SH-SY5Y (cell line): Measurements from ENCODE around the gene LMO1.

Source experiments
- GATA2 ChIP-seq: IDR thresholded peaks from 2 replicates; pipeline ENCODE4 v1.6.1; 2011; ENCODE audit warnings: mild to moderate bottlenecking, low read depth, low read length
- GATA3 ChIP-seq: IDR thresholded peaks from 2 replicates; pipeline ENCODE4 v1.6.1; 2011; ENCODE audit warnings: low read depth, mild to moderate bottlenecking, low read length, moderate library complexity

GRCh38 chr11:8277691-8278090 lies 14.0 kb upstream of the LMO1 start:
- no peak for TF ChIP-seq GATA3
- no peak for TF ChIP-seq GATA2
